Stimulated activated CD4-positive, alpha-beta T cell treated with anti-CD3 and anti-CD28 coated beads, Interleukin-12 subunit alpha, Interleukin-12 subunit beta, amount 100 ng/mL, for 4 hours (primary cell): ENCODE results near the gene EGFLAM.

Source experiments
- DNase-seq: peaks from one replicate; pipeline ENCODE4 v3.0.0-alpha.2; 2020

The EGFLAM gene

DNA sequence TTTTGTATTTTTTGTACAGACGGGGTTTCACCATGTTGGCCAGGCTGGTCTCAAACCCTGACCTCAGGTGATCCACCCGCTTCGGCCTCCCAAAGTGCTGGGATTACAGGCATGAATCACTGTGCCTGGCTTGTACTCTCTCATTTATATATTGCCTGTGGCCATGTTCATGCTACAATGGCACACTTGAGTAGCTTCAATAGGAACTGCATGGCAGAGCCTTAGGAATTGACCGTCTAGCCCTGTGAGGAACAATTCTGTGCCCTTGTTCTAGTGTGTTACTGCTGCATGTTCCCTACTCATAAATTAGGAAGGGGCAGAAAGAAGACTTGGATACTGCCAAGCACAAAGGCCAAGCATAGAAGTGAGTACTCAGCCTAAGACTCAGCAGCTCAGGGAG is 193.8 kb downstream of the EGFLAM start:
- no peak for DNase-seq

DNA sequence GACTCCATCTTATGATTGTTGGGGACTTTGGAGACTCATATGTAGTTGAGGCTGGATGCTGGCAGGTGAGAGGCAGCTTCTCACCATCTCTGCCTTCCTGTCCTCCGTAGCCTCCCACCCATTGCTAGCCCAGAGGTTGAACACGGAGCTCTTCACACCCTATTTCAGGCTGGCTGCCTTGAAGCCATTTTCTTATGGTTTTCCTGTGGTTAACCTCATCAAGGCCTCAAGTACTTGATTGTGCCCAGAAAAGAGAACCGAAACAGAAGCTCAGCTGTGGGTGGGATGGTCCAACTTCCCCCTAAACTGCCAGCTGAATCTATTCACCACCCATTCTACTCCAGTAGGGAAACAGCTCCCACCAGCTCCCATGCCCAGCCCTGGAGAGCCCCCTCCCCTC is 195.1 kb downstream of the EGFLAM start:
- no peak for DNase-seq

DNA sequence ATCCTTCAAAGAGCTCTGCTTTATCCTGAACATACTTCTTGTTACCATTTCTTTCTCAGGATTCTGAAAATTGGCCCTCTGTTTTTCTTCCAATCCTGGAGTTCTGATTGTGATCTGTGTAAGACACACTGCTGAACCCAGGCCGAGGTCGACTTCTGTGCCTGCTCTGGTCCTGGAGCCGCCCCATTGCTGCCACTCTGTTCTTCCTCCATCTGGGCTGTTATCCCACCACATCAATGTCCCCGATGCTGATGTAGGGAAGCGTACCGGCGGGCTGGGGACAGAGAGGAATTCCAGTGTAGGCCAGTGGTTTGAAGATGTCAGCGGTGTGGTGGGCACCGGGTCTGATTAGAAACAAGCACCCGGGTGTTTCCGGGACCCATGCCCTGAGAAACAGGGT is 195.6 kb downstream of the EGFLAM start:
- DNase-seq, result no peak

DNA sequence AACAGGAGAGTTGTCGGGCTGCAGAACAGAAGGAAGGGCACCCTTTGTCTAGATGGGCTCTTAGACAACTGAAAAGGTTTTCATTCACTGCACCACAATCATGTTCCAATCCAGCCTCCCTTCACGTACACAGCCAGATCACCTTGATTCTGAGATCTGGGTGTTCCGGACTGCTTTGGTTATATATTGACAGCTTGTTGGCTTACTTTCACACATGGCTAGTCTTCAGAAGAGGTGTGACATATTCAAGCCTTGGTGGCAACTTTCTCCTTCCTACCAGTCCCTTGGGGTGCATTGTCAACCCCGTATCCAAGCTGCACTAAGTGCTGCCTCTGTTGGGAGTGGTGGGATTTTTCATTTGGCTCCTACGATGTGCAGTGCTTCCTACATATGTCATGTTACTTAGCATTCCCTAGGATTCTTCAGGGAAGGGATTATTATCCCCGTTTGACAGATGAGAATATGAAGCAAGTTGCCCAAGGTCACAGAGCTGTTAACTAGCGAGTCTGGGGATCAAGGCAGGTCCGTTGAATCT is 197.5 kb downstream of the EGFLAM start:
- DNase-seq, result no peak

DNA sequence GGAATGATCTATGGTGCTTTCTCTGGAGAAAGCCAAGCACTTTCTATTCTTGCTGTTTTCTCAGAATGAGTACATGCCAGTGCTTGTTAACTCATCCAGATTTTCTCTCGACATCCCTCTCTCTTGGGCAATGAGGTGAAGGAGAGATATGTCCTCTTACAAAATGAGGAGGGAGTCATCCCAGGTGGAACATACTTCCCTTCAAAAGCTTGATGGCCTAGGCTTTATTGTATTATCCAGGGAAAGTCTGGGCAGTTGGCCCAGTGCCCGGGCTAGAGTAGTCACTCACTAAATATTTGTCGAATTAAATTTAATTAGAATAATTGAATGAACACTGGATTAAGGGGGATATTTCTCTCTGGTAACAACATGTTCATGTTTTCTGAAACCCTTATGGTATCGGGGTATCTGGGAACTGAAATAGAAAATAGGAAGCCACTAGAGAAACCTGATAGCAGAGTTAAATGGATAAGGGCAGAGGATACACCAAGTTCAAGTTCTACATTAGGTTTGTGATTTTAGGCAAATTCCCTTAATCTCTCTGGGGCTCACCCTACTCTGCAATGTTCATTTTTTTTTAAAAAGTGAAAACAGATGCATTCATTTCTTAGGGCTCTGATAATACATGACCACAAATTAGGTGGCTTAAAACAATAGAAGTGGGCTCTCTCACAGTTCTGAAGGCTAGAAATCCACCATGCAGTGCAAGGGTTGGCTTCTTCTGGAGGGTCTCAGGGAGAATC is 198.5 kb downstream of the EGFLAM start:
- no peak for DNase-seq

- no peak for DNase-seq
Observed at GRCh38 chr5:38458174-38458573, 199.8 kb downstream of the EGFLAM start.

DNA sequence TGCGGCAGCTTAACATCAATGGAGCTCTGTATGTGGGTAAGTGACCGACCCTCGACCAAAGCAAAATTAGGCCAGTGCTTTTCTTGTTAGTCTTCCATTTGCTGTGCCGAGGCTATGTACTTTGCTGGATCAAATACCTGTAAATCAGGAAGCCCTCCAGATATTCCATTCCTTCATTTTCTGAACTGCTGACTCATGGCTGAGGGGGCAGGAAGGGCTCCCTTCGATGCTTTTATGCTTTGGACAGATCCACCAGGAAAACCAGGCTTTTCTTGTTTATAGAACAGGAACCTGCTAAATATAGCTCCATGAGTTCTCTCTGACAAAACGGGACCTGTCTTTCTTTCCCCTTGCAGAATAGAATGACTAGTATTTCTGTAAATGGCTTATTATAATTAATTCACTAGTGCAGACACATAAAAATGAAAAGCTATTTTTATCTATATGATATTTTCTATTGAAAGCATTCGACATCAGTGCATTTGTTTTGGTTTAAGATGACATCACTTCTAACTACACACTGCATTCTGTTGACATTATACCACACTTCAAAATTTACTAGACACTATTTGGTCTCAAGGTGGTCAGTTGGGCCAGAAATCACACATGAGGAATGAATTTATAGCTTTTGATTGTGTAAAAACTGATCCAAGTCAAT is 204.7 kb downstream of the EGFLAM start:
- no peak for DNase-seq

GRCh38 chr5:38463634-38464521 is 205.5 kb downstream of the EGFLAM start:
- no peak for DNase-seq

DNA sequence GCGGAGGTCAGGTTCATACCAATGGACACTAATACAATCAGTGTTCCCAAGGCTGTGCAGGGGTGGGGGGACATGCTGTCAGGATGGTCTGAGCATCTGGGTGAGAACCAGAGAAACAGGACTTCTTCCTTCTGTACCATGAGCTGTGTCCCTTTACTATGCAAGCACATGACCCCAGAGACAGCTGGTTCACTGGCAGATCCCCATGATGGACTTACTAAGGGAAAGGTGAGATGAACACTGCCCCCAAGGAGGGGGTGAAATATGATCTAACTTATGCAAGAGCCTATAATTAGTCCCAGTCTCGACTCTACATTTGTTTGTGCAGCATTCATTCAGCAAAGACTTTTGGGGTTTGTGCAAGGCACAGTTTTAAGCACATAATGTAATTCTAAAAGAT is 206.7 kb downstream of the EGFLAM start:
- DNase-seq, result no peak

DNA sequence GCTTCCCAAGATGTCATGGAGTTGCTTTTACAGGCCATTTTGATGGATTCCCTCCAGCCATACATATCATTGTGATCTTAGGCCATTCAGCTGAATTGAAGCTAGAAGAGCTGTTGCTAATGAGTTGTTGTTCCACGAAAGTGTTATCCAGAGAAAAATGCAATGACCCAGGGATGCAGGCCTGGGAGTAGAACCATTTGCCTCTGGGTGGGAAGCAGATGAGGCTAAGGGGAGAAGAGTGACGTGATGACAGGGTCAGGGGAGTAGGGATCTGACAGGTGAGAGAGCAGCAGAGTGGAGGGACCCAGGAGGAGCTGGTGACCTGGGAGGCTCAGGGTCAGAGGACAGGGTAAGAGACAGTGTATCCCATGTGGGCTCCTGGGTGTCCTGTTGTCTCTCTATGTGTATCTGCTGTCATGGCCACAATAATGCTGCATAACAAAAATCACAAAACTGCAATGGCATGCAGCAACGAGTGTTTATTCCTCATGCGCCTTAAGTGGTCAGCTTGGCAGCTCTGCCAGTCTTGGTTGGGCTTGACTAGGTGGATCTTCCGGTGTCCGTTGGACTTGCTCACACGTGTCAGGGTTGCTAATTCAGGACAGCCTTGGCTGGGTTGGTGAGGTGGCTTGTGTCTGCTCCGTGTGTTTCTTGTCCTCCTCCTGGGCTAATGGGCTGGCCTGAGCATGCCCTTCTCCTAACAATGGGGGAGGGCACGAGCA is 207.5 kb downstream of the EGFLAM start:
- DNase-seq, result no peak

DNA sequence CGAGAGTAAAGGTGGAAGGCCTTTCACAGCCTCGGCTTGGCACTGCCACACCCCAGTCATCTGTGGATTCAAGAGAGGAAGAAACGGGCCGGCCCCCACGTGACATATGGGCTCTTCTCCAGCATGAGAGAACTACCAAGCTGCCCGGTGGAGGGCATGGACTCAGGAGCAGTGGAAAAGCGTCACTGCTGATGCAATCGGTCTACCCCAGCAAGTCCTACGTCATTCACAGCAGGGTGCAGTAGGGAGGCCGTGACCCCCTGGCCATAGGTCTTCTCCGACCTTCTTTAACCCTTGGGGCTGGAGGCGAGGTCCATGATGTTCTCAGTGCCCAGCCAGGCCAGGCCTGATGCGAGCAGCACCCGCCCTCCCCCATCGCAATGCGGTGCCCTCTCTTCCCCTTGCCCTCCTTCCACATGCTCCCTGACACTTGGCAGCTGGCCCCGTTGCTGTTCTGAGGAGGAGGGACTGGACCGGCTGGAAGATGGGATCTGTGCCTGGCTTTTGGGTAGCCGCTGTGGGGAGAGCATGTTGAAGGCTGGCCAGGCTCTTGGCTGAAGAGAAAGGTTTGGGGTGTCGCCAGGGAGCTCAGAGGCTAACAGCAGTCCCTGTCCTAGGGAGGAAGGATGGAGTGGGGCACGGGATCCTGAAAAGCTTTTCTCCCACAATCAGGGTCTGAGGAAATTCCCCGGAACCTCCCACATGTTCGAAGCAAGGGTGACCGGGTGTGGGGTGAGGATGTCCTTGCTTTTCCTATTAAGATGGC is 208.2 kb downstream of the EGFLAM start:
- no peak for DNase-seq

GRCh38 chr5:38467353-38468040 is 209.1 kb downstream of the EGFLAM start:
- DNase-seq, result no peak

- DNase-seq, result no peak
Observed at GRCh38 chr5:38468202-38468673, 209.9 kb downstream of the EGFLAM start.

GRCh38 chr5:38468978-38469706 is 210.8 kb downstream of the EGFLAM start:
- no peak for DNase-seq

- no peak for DNase-seq
Observed at GRCh38 chr5:38469707-38470267, 211.4 kb downstream of the EGFLAM start.

DNA sequence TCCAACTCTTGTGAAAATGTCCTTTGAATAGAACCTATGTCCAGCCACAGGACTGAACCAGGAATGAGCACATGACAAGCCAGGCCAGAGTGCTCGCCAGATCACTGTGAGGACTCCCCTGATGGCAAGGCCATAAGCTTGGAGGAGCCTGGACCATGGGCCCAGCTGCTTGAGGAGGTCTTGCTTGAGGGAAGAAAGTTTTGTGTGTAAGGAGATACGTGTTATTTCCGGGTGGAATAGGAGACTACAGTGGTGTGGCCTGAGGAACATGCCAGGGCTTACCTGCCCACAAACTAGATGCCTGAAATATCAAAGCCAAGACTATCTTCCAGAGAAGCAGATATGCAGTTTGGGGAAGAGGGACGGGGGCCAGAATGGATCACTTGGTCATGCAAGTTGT is 213.3 kb downstream of the EGFLAM start:
- no peak for DNase-seq

GRCh38 chr5:38472541-38472940 is 214.2 kb downstream of the EGFLAM start:
- DNase-seq, result no peak

GRCh38 chr5:38473008-38473407 is 214.6 kb downstream of the EGFLAM start:
- DNase-seq, result no peak

DNA sequence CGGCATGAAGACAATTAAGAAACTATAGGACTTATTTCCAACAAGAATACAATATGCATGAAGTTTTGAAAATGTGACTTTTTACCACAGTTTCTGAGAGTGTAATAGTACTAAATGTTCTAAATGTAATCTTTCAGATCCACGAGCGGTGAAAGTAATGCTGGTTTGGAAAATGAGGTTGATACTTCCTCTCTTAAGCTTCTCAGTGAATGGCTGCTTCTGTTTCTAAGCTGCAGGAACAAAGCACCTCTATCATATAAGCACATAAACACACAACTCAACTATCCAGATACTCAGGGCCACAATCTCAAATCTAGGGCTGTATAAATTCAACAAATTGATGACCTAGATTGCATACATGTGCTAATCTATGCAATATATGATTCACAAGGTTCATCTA is 219.8 kb downstream of the EGFLAM start:
- no peak for DNase-seq

- DNase-seq, result no peak
Observed at GRCh38 chr5:38478878-38479277, 220.5 kb downstream of the EGFLAM start.
